Measurements from ENCODE around the gene MYO9B. TPM values are rescaled to one million over a fixed set of nuclear protein-coding genes. Genes with fewer than 3 reads are reported as not detected.

The MYO9B gene
- total RNA-seq, 4 donors from 2014 or later, result 72.0 to 158 (median 82.8) TPM

DNA sequence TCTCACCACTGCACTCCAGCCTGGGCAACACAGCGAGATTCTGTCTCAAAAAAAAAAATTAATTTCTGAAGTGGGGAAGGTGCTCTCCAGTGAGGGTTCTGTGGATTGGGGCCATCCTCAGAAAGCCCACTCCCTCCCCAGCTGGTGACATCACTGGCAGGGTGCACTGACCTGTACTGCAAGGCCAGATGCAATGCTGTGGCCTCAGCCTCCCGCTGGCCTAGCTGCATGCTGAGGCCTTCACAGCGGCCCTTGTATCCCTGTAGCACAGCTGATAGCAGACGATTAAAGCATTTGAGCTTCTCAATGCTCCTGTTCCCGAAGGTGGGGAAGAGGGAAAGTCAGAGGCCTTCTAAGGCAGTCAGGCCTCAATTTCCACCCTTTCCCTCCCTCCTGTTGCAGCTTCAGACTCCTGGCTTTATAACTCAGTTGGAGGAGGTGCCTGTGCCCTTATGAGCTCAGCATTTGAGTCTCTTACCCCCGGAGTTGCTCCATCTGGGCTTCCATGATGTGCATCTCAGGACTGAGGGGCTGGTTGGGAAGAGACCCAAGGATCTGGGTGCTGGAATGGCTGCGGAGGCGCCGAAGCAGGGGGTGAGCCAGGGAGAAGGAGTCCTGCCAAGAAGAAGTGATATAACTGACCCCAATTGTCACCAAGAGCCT is 183.7 kb downstream of the MYO9B start:
- TF ChIP-seq, protein P1, sequence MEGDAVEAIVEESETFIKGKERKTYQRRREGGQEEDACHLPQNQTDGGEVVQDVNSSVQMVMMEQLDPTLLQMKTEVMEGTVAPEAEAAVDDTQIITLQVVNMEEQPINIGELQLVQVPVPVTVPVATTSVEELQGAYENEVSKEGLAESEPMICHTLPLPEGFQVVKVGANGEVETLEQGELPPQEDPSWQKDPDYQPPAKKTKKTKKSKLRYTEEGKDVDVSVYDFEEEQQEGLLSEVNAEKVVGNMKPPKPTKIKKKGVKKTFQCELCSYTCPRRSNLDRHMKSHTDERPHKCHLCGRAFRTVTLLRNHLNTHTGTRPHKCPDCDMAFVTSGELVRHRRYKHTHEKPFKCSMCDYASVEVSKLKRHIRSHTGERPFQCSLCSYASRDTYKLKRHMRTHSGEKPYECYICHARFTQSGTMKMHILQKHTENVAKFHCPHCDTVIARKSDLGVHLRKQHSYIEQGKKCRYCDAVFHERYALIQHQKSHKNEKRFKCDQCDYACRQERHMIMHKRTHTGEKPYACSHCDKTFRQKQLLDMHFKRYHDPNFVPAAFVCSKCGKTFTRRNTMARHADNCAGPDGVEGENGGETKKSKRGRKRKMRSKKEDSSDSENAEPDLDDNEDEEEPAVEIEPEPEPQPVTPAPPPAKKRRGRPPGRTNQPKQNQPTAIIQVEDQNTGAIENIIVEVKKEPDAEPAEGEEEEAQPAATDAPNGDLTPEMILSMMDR (IDR thresholded peaks at IDR 0.05; ENCODE audit: low read depth), result no peak

GRCh38 chr19:17259934-17260333 is 184.4 kb downstream of the MYO9B start:
- TF ChIP-seq, protein P1 (IDR thresholded peaks at IDR 0.05; ENCODE audit: low read depth), result no peak

DNA sequence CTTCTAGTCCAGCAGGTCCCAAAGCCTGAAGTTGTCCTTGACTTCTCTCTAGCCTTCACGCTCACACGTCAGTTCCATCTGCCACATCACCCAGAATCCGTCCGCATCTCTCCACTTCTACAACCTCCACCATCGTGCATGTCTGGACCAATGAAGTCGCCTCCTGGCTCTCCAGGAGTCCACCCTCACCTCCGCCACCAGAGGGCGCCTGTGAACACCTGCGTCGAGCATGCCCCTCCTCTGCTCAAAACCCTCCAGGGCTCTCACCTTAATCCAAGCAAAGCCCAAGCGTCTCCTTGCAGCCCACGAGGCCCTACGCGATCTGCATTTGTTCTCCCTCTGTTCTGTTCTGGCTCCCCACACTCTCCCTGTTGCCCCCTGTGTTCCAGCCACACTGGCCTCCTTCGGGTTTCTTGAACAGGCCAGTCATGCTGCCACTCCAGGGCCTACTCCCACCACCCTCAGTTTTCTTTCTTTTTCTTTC is 185.3 kb downstream of the MYO9B start:
- TF ChIP-seq, protein P1 (IDR thresholded peaks at IDR 0.05; ENCODE audit: low read depth), result no peak

- TF ChIP-seq, protein P1 (IDR thresholded peaks at IDR 0.05; ENCODE audit: low read depth), result no peak
Measured at GRCh38 chr19:17262557-17262956, 187.0 kb downstream of the MYO9B start.

Other genes with a start within 250 kb of the MYO9B start
- 10 to 100 TPM; 44.4 to 94.0 (median 50.5) TPM for gene SIN3B, start 246.4 kb upstream of the MYO9B start, total RNA-seq
- 10 to 100 TPM in 2 of 4 donors, 1 to 10 TPM in 2; 2.5 to 24.1 (median 10.6) TPM for gene F2RL3, start 186.8 kb upstream of the MYO9B start, total RNA-seq
- 10 to 100 TPM in 2 of 4 donors, 1 to 10 TPM in 2; 3.7 to 75.5 (median 22.0) TPM for gene CPAMD8, start 49.0 kb upstream of the MYO9B start, total RNA-seq
- 1 to 10 TPM; 3.3 to 6.5 (median 4.8) TPM for gene HAUS8, start 325 bp upstream of the MYO9B start, total RNA-seq
- gene USE1, start 139.6 kb downstream of the MYO9B start, total RNA-seq, result 10 to 100 TPM; 20.5 to 31.3 (median 29.2) TPM
- 10 to 100 TPM in 2 of 4 donors, 1 to 10 TPM in 2; 8.8 to 16.2 (median 12.0) TPM for gene OCEL1, start 150.4 kb downstream of the MYO9B start, total RNA-seq
- gene NR2F6, start 170.1 kb downstream of the MYO9B start, total RNA-seq, result 10 to 100 TPM in 2 of 4 donors, 1 to 10 TPM in 2; 7.1 to 47.7 (median 10.7) TPM
- gene USHBP1, start 189.0 kb downstream of the MYO9B start, total RNA-seq, result 10 to 100 TPM in 1 of 4 donors, 1 to 10 TPM in 3; 3.4 to 39.9 (median 4.8) TPM
- gene BABAM1, start 191.7 kb downstream of the MYO9B start, total RNA-seq, result 10 to 100 TPM; 49.6 to 60.6 (median 54.7) TPM
- gene ANKLE1, start 206.1 kb downstream of the MYO9B start, total RNA-seq, result under 1 TPM in 2 of 4 donors, not detected in 2; 0.22 to 0.51 TPM
- gene ABHD8, start 227.6 kb downstream of the MYO9B start, total RNA-seq, result 10 to 100 TPM in 2 of 4 donors, 1 to 10 TPM in 2; 6.2 to 17.5 (median 12.1) TPM
- 100 to 1,000 TPM; 117 to 211 (median 135) TPM for gene MRPL34, start 230.1 kb downstream of the MYO9B start, total RNA-seq
- 10 to 100 TPM in 2 of 4 donors, 1 to 10 TPM in 2; 4.6 to 23.5 (median 9.5) TPM for gene DDA1, start 233.8 kb downstream of the MYO9B start, total RNA-seq

Measured in subcutaneous adipose tissue (tissue), 4 donors.